Measurements from ENCODE around the gene PTCH2. TPM values are rescaled to one million over a fixed set of nuclear protein-coding genes. Genes with fewer than 3 reads are reported as not detected.

The PTCH2 gene
- total and polyA plus RNA-seq, 4 donors, result 0.38 to 6.7 (median 4.0) TPM

- H3K4me1 ChIP-seq (ENCODE audit: control insufficient read depth in 1 of 2, insufficient read depth in 2 of 2, low read length in 2 of 2), result no peaks in the 10 kb centered on the region
- DNase-seq (peak in 1 of 2 donors; percentile 78), ATAC-seq (ENCODE audit: low FRiP score) (peak; percentile 28)
- H3K9me3 ChIP-seq (ENCODE audit: control insufficient read depth, low read length), result no peaks in the 10 kb centered on the region
- no peak overlapping the region for H3K27ac ChIP-seq (ENCODE audit: low read depth in 1 of 2, low read length in 2 of 2)
- intact Hi-C loops (cut with DNase I), result loop anchor here (5.0 to 10.0 kb wide), 2 partner anchors 48 to 50 kb away; no protein-coding TSS in a partner anchor
- H3K27me3 ChIP-seq (ENCODE audit: control insufficient read depth in 1 of 2, insufficient read depth in 2 of 2, low read length in 1 of 2), result no peaks in the 10 kb centered on the region
- H3K36me3 ChIP-seq (ENCODE audit: control insufficient read depth in 1 of 2, insufficient read depth in 2 of 2, low read length in 1 of 2), result no peaks in the 10 kb centered on the region
- WGBS, 2 donors, result 7 to 13% methylated on average over 44 to 71 of the region's 71 CpGs
- peak overlapping the region in 1 of 2 donors; percentile 38 for H3K4me3 ChIP-seq (ENCODE audit: low read length in 2 of 2)
Measured at GRCh38 chr1:44784094-44785028, 58.7 kb downstream of the PTCH2 start.

- DNase-seq, result no peak
Measured at GRCh38 chr1:44783697-44784093, 59.4 kb downstream of the PTCH2 start.

GRCh38 chr1:44780583-44781121 lies 62.4 kb downstream of the PTCH2 start:
- no peaks in the 10 kb centered on the region for H3K9me3 ChIP-seq (ENCODE audit: control insufficient read depth, low read length)
- peaks cover 0 to 7% of the 10 kb centered on the region in 2 donors for H3K36me3 ChIP-seq (ENCODE audit: control insufficient read depth in 1 of 2, insufficient read depth in 2 of 2, low read length in 1 of 2)
- 90 to 92% methylated on average over 14 of the region's 14 CpGs for WGBS, 2 donors
- no peak overlapping the region for H3K27ac ChIP-seq (ENCODE audit: low read depth in 1 of 2, low read length in 2 of 2)
- ATAC-seq (ENCODE audit: low FRiP score) (no peak), DNase-seq (peak in 1 of 2 donors; percentile 43)
- no peak overlapping the region for H3K4me3 ChIP-seq (ENCODE audit: low read length in 2 of 2)
- intact Hi-C loops (cut with DNase I), result loop anchor here in 1 of 2 donors (10.0 kb wide), 1 partner anchor 54 kb away; no protein-coding TSS in a partner anchor
- H3K4me1 ChIP-seq (ENCODE audit: control insufficient read depth in 1 of 2, insufficient read depth in 2 of 2, low read length in 2 of 2), result no peaks in the 10 kb centered on the region
- no peaks in the 10 kb centered on the region for H3K27me3 ChIP-seq (ENCODE audit: control insufficient read depth in 1 of 2, insufficient read depth in 2 of 2, low read length in 1 of 2)

More at GRCh38 chr1:44783697-44784093, 59.4 kb downstream of the PTCH2 start:
- no peak for ATAC-seq (ENCODE audit: low FRiP score)
- intact Hi-C loops (cut with DNase I), result loop anchor here in 1 of 2 donors (10.0 kb wide), 1 partner anchor 51 kb away; no protein-coding TSS in a partner anchor
- H3K27me3 ChIP-seq (ENCODE audit: control insufficient read depth in 1 of 2, insufficient read depth in 2 of 2, low read length in 1 of 2), result no peaks in the 10 kb centered on the region
- H3K9me3 ChIP-seq (ENCODE audit: control insufficient read depth, low read length), result no peaks in the 10 kb centered on the region
- no peak overlapping the region for H3K27ac ChIP-seq (ENCODE audit: low read depth in 1 of 2, low read length in 2 of 2)
- H3K4me1 ChIP-seq (ENCODE audit: control insufficient read depth in 1 of 2, insufficient read depth in 2 of 2, low read length in 2 of 2), result no peaks in the 10 kb centered on the region
- no peak overlapping the region for H3K4me3 ChIP-seq (ENCODE audit: low read length in 2 of 2)
- WGBS, 2 donors, result 28 to 37% methylated on average over 8 of the region's 8 CpGs
- no peaks in the 10 kb centered on the region for H3K36me3 ChIP-seq (ENCODE audit: control insufficient read depth in 1 of 2, insufficient read depth in 2 of 2, low read length in 1 of 2)

- intact Hi-C loops (cut with DNase I), result loop anchor here in 1 of 2 donors (5.0 kb wide), 1 partner anchor 42 kb away; the partner anchor contains the start of gene KIF2C
- peaks cover 0 to 7% of the 10 kb centered on the region in 2 donors for H3K36me3 ChIP-seq (ENCODE audit: control insufficient read depth in 1 of 2, insufficient read depth in 2 of 2, low read length in 1 of 2)
Measured at GRCh38 chr1:44778705-44779576, 64.1 kb downstream of the PTCH2 start.

GRCh38 chr1:44777969-44778635 lies 65.0 kb downstream of the PTCH2 start:
- DNase-seq (peak in 1 of 2 donors; percentile 57), ATAC-seq (ENCODE audit: low FRiP score) (no peak)
- Histone ChIP-seq H3K36me3 (ENCODE audit: control insufficient read depth in 1 of 2, insufficient read depth in 2 of 2, low read length in 1 of 2) (peaks cover 0 to 7% of the 10 kb centered on the region in 2 donors), H3K4me3 (ENCODE audit: low read length in 2 of 2) (no peak overlapping the region), H3K4me1 (ENCODE audit: control insufficient read depth in 1 of 2, insufficient read depth in 2 of 2, low read length in 2 of 2) (no peaks in the 10 kb centered on the region), H3K9me3 (ENCODE audit: control insufficient read depth, low read length) (no peaks in the 10 kb centered on the region), H3K27me3 (ENCODE audit: control insufficient read depth in 1 of 2, insufficient read depth in 2 of 2, low read length in 1 of 2) (no peaks in the 10 kb centered on the region), H3K27ac (ENCODE audit: low read depth in 1 of 2, low read length in 2 of 2) (no peak overlapping the region)
- intact Hi-C loops (cut with DNase I), result loop anchor here in 1 of 2 donors (5.0 kb wide), 1 partner anchor 41 kb away; the partner anchor contains the start of gene KIF2C
- whole genome bisulfite sequencing, 2 donors, result 72% methylated on average over 13 of the region's 13 CpGs

More at GRCh38 chr1:44778705-44779576, 64.1 kb downstream of the PTCH2 start:
- WGBS, 2 donors, result 92 to 95% methylated on average over 6 of the region's 6 CpGs
- H3K27me3 ChIP-seq (ENCODE audit: control insufficient read depth in 1 of 2, insufficient read depth in 2 of 2, low read length in 1 of 2), result no peaks in the 10 kb centered on the region
- no peak overlapping the region for H3K4me3 ChIP-seq (ENCODE audit: low read length in 2 of 2)
- no peaks in the 10 kb centered on the region for H3K9me3 ChIP-seq (ENCODE audit: control insufficient read depth, low read length)
- no peak overlapping the region for H3K27ac ChIP-seq (ENCODE audit: low read depth in 1 of 2, low read length in 2 of 2)
- DNase-seq (peak in 1 of 2 donors; percentile 27), ATAC-seq (ENCODE audit: low FRiP score) (no peak)
- H3K4me1 ChIP-seq (ENCODE audit: control insufficient read depth in 1 of 2, insufficient read depth in 2 of 2, low read length in 2 of 2), result no peaks in the 10 kb centered on the region

GRCh38 chr1:44777547-44777946 lies 65.5 kb downstream of the PTCH2 start:
- peaks cover 0 to 7% of the 10 kb centered on the region in 2 donors for H3K36me3 ChIP-seq (ENCODE audit: control insufficient read depth in 1 of 2, insufficient read depth in 2 of 2, low read length in 1 of 2)
- DNase-seq (peak in 1 of 2 donors; percentile 58), ATAC-seq (ENCODE audit: low FRiP score) (no peak)
- intact Hi-C loops (cut with DNase I), result loop anchor here in 1 of 2 donors (5.0 kb wide), 1 partner anchor 40 kb away; the partner anchor contains the start of gene KIF2C
- H3K4me1 ChIP-seq (ENCODE audit: control insufficient read depth in 1 of 2, insufficient read depth in 2 of 2, low read length in 2 of 2), result no peaks in the 10 kb centered on the region
- H3K4me3 ChIP-seq (ENCODE audit: low read length in 2 of 2), result no peak overlapping the region
- H3K27me3 ChIP-seq (ENCODE audit: control insufficient read depth in 1 of 2, insufficient read depth in 2 of 2, low read length in 1 of 2), result no peaks in the 10 kb centered on the region
- H3K9me3 ChIP-seq (ENCODE audit: control insufficient read depth, low read length), result no peaks in the 10 kb centered on the region
- no peak overlapping the region for H3K27ac ChIP-seq (ENCODE audit: low read depth in 1 of 2, low read length in 2 of 2)
- 82% methylated on average over 14 of the region's 14 CpGs for WGBS, 2 donors

GRCh38 chr1:44776730-44777068 lies 66.4 kb downstream of the PTCH2 start:
- DNase-seq (no peak), ATAC-seq (ENCODE audit: low FRiP score) (no peak)
- Histone ChIP-seq H3K4me3 (ENCODE audit: low read length in 2 of 2) (peak overlapping the region in 1 of 2 donors; percentile 66), H3K36me3 (ENCODE audit: control insufficient read depth in 1 of 2, insufficient read depth in 2 of 2, low read length in 1 of 2) (peaks cover 0 to 7% of the 10 kb centered on the region in 2 donors), H3K9me3 (ENCODE audit: control insufficient read depth, low read length) (no peaks in the 10 kb centered on the region), H3K27ac (ENCODE audit: low read depth in 1 of 2, low read length in 2 of 2) (no peak overlapping the region), H3K4me1 (ENCODE audit: control insufficient read depth in 1 of 2, insufficient read depth in 2 of 2, low read length in 2 of 2) (no peaks in the 10 kb centered on the region), H3K27me3 (ENCODE audit: control insufficient read depth in 1 of 2, insufficient read depth in 2 of 2, low read length in 1 of 2) (no peaks in the 10 kb centered on the region)
- WGBS, 2 donors, result 61 to 65% methylated on average over 12 of the region's 12 CpGs
- intact Hi-C loops (cut with DNase I), result loop anchor here in 1 of 2 donors (5.0 kb wide), 1 partner anchor 39 kb away; the partner anchor contains the start of gene KIF2C

Measured in aorta (tissue), 5 donors.